ENCODE results near the gene PACSIN1.

PACSIN1 gene

DNA sequence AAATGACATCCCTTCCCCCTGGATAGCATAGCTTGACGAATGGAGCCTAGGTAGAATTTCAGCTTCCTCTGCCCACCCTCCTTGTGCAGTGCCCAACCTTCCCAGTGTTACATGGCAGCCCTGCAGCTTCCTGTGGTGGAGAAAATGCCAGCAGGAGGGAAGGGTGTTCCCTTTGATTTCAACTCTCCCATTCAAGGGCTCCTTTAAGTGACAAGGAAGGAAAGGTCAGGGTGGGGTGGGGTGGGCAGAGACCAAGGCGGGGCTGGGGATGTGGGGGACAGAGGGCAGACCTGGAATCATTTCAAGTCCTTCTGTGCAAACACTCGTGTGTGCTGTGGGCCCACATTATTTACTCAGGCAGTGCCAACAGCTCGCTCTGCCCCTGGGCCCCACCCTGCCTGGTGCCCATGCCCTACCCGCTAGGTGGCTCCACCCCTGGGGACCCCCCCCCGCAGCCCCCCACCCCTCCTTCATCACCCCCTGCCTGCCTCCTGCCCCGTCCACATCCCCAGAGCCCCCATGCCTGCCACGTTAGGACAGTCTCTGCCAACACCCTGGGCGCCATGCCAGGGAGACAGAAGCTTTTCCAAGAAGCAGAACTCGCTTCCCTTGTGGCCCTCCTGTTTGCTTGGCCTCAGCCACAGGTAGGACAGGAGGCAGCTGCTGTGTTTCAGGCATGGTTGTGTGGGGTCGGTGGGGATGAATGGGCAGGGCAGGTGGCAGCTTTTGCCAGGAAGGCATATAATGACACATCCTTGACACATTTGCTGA is 80.9 kb downstream of the PACSIN1 start:
- no peak for DNase-seq
- Mint-ChIP-seq H3K9me3 (no peaks in the 10 kb centered on the region), H3K27ac (no peak overlapping the region), H3K4me3 (no peak overlapping the region), H3K4me1 (peaks cover 45% of the 10 kb centered on the region), H3K27me3 (ENCODE audit: low read depth, poor library complexity) (peaks cover 16% of the 10 kb centered on the region), H3K36me3 (ENCODE audit: low read depth) (no peaks in the 10 kb centered on the region)
- TF ChIP-seq, protein P1, sequence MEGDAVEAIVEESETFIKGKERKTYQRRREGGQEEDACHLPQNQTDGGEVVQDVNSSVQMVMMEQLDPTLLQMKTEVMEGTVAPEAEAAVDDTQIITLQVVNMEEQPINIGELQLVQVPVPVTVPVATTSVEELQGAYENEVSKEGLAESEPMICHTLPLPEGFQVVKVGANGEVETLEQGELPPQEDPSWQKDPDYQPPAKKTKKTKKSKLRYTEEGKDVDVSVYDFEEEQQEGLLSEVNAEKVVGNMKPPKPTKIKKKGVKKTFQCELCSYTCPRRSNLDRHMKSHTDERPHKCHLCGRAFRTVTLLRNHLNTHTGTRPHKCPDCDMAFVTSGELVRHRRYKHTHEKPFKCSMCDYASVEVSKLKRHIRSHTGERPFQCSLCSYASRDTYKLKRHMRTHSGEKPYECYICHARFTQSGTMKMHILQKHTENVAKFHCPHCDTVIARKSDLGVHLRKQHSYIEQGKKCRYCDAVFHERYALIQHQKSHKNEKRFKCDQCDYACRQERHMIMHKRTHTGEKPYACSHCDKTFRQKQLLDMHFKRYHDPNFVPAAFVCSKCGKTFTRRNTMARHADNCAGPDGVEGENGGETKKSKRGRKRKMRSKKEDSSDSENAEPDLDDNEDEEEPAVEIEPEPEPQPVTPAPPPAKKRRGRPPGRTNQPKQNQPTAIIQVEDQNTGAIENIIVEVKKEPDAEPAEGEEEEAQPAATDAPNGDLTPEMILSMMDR (IDR thresholded peaks at IDR 0.05), result no peak

DNA sequence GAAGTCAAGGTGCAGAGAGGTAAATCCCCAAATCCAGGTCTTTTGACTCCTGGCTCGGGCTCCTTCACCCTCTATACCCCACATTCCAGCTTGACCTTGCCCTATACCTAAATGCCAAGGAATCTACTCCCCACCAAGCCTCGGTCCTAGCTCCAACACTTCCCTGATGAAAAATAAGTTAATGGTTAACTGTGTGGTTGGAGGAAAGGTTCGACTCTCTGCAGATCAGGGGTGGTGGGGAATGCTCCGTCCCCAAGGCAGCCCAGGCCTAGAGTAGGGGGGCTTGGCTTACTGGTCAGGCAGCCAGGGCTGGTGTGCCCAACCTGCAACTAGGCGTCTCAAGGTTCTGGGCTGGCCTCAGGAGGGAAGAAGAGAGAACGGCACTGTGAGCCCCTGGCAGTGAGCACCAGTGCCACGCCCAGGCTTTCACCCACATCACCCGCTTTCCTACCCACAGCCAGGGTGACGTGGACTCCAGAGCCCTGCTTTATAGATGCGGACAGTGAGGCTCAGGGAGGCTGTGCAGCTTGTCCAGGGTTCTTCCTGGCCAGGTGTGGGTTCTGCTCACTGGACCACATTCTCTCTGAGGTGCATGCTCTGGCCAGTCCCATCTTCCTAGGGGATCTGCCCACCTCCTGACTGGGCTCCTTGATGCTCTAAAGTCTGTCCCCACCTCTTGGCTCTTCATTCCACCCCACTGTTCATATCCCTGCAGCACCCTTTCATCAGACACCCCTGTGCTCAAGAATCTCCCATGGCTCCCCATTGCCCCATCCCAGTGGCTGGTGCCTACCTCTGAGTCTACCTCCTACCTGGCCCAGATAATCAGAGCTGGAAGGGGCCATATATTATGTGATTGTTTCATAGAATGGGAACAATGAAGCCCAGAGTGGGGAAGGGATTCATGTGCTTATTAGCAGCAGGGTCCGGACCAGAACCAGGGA is 82.1 kb downstream of the PACSIN1 start:
- no peak overlapping the region for H3K4me3 Mint-ChIP-seq
- no peak for DNase-seq
- H3K9me3 Mint-ChIP-seq, result no peaks in the 10 kb centered on the region
- H3K27ac Mint-ChIP-seq, result no peak overlapping the region
- H3K4me1 Mint-ChIP-seq, result peaks cover 55% of the 10 kb centered on the region
- TF ChIP-seq, protein P1 (IDR thresholded peaks at IDR 0.05), result no peak
- peaks cover 19% of the 10 kb centered on the region for H3K27me3 Mint-ChIP-seq (ENCODE audit: low read depth, poor library complexity)
- H3K36me3 Mint-ChIP-seq (ENCODE audit: low read depth), result no peaks in the 10 kb centered on the region

DNA sequence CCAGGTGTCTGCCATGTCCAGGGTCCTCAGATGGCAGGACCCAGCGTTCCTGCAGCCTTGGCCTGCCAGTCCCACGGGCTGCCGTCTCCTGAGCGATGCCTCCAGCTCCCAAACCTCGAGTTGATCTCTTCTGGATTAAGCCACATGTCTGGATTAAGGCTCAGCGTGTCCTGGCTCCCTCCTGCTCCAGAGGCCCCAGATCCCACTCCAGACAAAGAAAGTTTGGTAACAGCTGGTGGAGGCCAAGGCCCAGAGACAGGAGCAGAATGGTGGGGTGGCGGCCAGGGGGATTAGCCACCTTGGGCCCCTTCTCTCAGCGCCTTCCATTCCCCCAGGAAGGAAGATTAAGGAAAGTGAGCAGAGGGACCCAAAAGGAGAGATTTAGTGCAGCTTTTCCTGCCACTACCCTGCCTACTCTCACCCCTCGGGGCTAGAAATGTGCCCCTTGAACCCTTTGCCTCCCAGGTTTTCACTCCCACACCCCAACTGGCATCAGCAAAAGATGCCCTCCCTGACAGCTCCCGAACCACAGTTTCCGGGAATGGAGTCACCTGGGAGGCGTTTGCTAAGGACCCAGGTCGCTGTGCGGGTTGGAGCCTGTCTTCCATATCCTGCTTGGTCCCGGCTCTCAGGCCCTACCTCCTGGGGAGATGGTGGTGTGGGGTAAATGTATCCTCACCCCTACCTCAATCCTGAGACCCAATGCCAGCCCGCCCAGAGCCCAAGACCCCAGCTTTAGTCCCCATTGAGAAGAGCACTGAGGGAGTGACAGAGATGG is 83.3 kb downstream of the PACSIN1 start:
- no peak overlapping the region for H3K27ac Mint-ChIP-seq
- peaks cover 22% of the 10 kb centered on the region for H3K27me3 Mint-ChIP-seq (ENCODE audit: low read depth, poor library complexity)
- TF ChIP-seq, protein P1 (IDR thresholded peaks at IDR 0.05), result no peak
- no peak overlapping the region for H3K4me3 Mint-ChIP-seq
- peaks cover 58% of the 10 kb centered on the region for H3K4me1 Mint-ChIP-seq
- no peaks in the 10 kb centered on the region for H3K36me3 Mint-ChIP-seq (ENCODE audit: low read depth)
- no peak for DNase-seq
- no peaks in the 10 kb centered on the region for H3K9me3 Mint-ChIP-seq

DNA sequence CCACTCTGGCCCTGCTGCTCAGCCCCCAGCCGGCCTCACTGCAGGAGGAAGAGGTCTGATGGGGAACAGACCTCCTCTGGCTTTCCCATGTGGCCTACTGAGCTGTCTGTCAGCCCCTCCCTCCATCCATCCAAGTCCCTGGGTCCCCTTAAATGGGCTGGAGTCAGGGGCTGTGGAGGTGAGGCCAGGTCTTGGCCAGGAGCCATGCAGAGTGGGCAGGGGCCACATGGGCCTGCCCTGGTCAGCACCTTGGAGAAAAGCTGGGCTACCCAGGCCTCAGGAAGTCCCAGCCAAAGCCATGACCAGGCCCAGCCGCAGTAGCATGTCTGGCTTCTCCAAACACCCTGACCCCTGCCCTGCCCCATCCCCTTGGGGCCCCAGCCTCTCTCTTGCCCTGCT is 83.9 kb downstream of the PACSIN1 start:
- Mint-ChIP-seq H3K4me1 (peaks cover 58% of the 10 kb centered on the region), H3K27ac (no peak overlapping the region), H3K4me3 (no peak overlapping the region)

DNA sequence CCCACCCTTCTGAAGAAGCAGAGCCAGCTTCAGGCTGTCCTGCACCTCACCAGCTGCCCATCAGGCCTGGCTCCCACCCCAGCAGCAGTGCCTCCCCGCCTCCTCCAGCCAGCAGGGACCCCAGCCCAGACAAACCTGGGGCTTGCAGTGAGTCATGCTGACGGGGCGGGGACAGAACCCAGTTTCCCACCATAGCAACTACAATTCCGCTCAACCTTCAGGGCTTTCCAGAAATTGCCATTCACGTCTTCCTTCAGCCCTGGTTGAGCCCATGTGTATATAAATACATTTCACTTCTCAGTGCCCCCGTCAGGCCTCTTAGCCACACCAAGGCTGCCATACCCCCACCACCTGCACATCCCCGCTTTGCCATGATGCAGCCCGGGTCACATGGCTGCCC is 85.8 kb downstream of the PACSIN1 start:
- Mint-ChIP-seq H3K4me1 (peaks cover 51% of the 10 kb centered on the region), H3K27ac (no peak overlapping the region), H3K4me3 (no peak overlapping the region), H3K9me3 (no peaks in the 10 kb centered on the region), H3K27me3 (ENCODE audit: low read depth, poor library complexity) (peaks cover 19% of the 10 kb centered on the region), H3K36me3 (ENCODE audit: low read depth) (no peaks in the 10 kb centered on the region)
- DNase-seq, result no peak
- TF ChIP-seq, protein P1 (IDR thresholded peaks at IDR 0.05), result no peak

More for the DNA sequence above, 83.9 kb downstream of the PACSIN1 start:
- no peak for DNase-seq
- TF ChIP-seq, protein P1 (IDR thresholded peaks at IDR 0.05), result no peak
- Mint-ChIP-seq H3K36me3 (ENCODE audit: low read depth) (no peaks in the 10 kb centered on the region), H3K9me3 (no peaks in the 10 kb centered on the region), H3K27me3 (ENCODE audit: low read depth, poor library complexity) (peaks cover 19% of the 10 kb centered on the region)

Data from nephron progenitor cell (in vitro differentiated cells).